CD14-positive monocyte (primary cell): ENCODE results near the gene SYNM. TPM values are rescaled to one million over a fixed set of nuclear protein-coding genes. Genes with fewer than 3 reads are reported as not detected.

ENCODE experiments used
- DNase-seq, 3 donors: peaks; one replicate each; pipeline ENCODE4 v3.0.0-alpha.2; 2011 to 2022
- H2AFZ ChIP-seq: 2 replicates; pipeline ENCODE4 v1.6.0; 2012; ENCODE audit warnings: mild to moderate bottlenecking, low read depth, low read length, inconsistent platforms; ENCODE audit not compliant: insufficient read depth, poor library complexity, severe bottlenecking
- H3K27ac ChIP-seq, 2 donors: 1 replicate in 1 of 2; 2 replicates in 1 of 2; pipeline ENCODE4 v1.5.1; 2012 to 2013; ENCODE audit warnings: low read length in 2 of 2, control low read depth in 1 of 2, inconsistent platforms in 1 of 2, low read depth in 1 of 2, mild to moderate bottlenecking in 1 of 2
- H3K27me3 ChIP-seq, 2 donors: one replicate each; pipeline versions ENCODE4 v1.6.0 to v1.6.1; 2011 to 2013; ENCODE audit warnings: low read length in 2 of 2; ENCODE audit not compliant: control insufficient read depth in 2 of 2, insufficient read depth in 2 of 2
- H3K36me3 ChIP-seq, 2 donors: replicated peaks in 1 of 2; 1 replicate in 1 of 2; 2 replicates in 1 of 2; pipeline versions ENCODE4 v1.5.1 to v1.6.1; 2012 to 2013; ENCODE audit warnings: low read length in 2 of 2, control low read depth in 1 of 2, inconsistent platforms in 1 of 2, mild to moderate bottlenecking in 1 of 2; ENCODE audit not compliant: insufficient read depth in 2 of 2, control insufficient read depth in 1 of 2
- H3K4me1 ChIP-seq, 2 donors: 1 replicate in 1 of 2; 2 replicates in 1 of 2; pipeline versions ENCODE4 v1.5.1 to v1.6.1; 2012 to 2013; ENCODE audit warnings: low read length in 2 of 2, control low read depth in 1 of 2, inconsistent platforms in 1 of 2, mild to moderate bottlenecking in 1 of 2, moderate library complexity in 1 of 2; ENCODE audit not compliant: insufficient read depth in 2 of 2, control insufficient read depth in 1 of 2
- H3K4me2 ChIP-seq: replicated peaks from 2 replicates; pipeline ENCODE3; 2012; ENCODE audit warnings: low read length, moderate library complexity, mild to moderate bottlenecking; ENCODE audit not compliant: poor library complexity, severe bottlenecking; ENCODE audit errors: extremely low read depth
- H3K4me3 ChIP-seq, 3 experiments: fragments of 200-600 bp in 1 of 3; sonication (generic) in 1 of 3; replicated peaks in 1 of 3; 1 replicate in 2 of 3; 2 replicates in 1 of 3; pipeline ENCODE4 v1.5.1; 2011 to 2013; ENCODE audit warnings: low read length in 3 of 3, mild to moderate bottlenecking in 3 of 3, control low read depth in 2 of 3, low read depth in 2 of 3, inconsistent platforms in 1 of 3, moderate library complexity in 1 of 3
- H3K79me2 ChIP-seq: 2 replicates; pipeline ENCODE4 v1.6.0; 2012; ENCODE audit warnings: mild to moderate bottlenecking, control low read depth, inconsistent platforms, low read length, moderate library complexity; ENCODE audit not compliant: insufficient read depth
- H3K9ac ChIP-seq: 2 replicates; pipeline ENCODE4 v1.6.0; 2017; ENCODE audit warnings: low read length, mild to moderate bottlenecking; ENCODE audit not compliant: insufficient read depth, poor library complexity, severe bottlenecking
- H3K9me3 ChIP-seq, 2 donors: replicated peaks in 1 of 2; 1 replicate in 1 of 2; 2 replicates in 1 of 2; pipeline versions ENCODE4 v1.5.1 to v1.6.1; 2012 to 2013; ENCODE audit warnings: low read length in 2 of 2, control low read depth in 1 of 2; ENCODE audit not compliant: control insufficient read depth in 1 of 2, insufficient read depth in 1 of 2
- H4K20me1 ChIP-seq: 2 replicates; pipeline ENCODE4 v1.6.0; 2012; ENCODE audit warnings: mild to moderate bottlenecking, low read length, control low read depth, moderate library complexity; ENCODE audit not compliant: insufficient read depth
- H3K27ac Mint-ChIP-seq, 7 donors: one replicate each; pipeline ENCODE4 v1.8.0; 2020; ENCODE audit warnings: mild to moderate bottlenecking in 7 of 7, mixed read lengths in 7 of 7, moderate library complexity in 6 of 7, inconsistent platforms in 2 of 7
- H3K27me3 Mint-ChIP-seq, 3 donors: one replicate each; pipeline ENCODE4 v1.8.0; 2021 to 2022; ENCODE audit warnings: low read depth in 3 of 3, mild to moderate bottlenecking in 3 of 3, mixed read lengths in 3 of 3, moderate library complexity in 3 of 3, inconsistent platforms in 1 of 3
- H3K36me3 Mint-ChIP-seq, 2 donors: one replicate each; pipeline ENCODE4 v1.8.0; 2020; ENCODE audit warnings: mixed read lengths in 2 of 2, inconsistent platforms in 1 of 2, mild to moderate bottlenecking in 1 of 2
- H3K4me1 Mint-ChIP-seq: one replicate; pipeline ENCODE4 v1.8.0; 2020; ENCODE audit warnings: mild to moderate bottlenecking, mixed read lengths
- H3K4me3 Mint-ChIP-seq, 2 donors: one replicate each; pipeline ENCODE4 v1.8.0; 2020; ENCODE audit warnings: mild to moderate bottlenecking in 2 of 2, mixed read lengths in 2 of 2, moderate library complexity in 1 of 2
- H3K9me3 Mint-ChIP-seq, 7 donors: one replicate each; pipeline ENCODE4 v1.8.0; 2020 to 2022; ENCODE audit warnings: mixed read lengths in 7 of 7, mild to moderate bottlenecking in 6 of 7, moderate library complexity in 6 of 7, inconsistent platforms in 2 of 7
- CTCF ChIP-seq: fragments of 200-600 bp; IDR thresholded peaks from one replicate; pipeline ENCODE4 v1.8.0; 2022; ENCODE audit warnings: antibody characterized with exemption, mild to moderate bottlenecking
- WGBS: methylation state at CpG from one replicate; pipeline ENCODE4 v1.1.5; 2013; ENCODE audit warnings: missing lambda C conversion rate; ENCODE audit not compliant: insufficient coverage; 5-methylcytosine and 5-hydroxymethylcytosine counted together
- intact Hi-C, 2 donors: fragments of 100-400 bp; cut with micrococcal nuclease; formaldehyde crosslinking; loops; one replicate each; pipeline versions ENCODE4 v1.15.0 to v1.15.1; 2023
- polyA plus RNA-seq, 3 donors: library from polyadenylated mRNA; depleted of rRNA in 1 of 3; unstranded in 2 of 3; stranded (reverse) in 1 of 3; fragments of 300-500 nt in 2 of 3; fragments of >200 nt in 1 of 3; fragmentation: Illumina TruSeq in 2 of 3; gene quantifications; 1 replicate in 2 of 3; 2 replicates in 1 of 3; pipeline ENCODE4 v1.2.3, GENCODE V29; 2012 to 2021

SYNM gene
- polyA plus RNA-seq, 3 donors = 0.04 to 0.05 TPM; not detected in 1

GRCh38 chr15:99154271-99154670 lies 49.4 kb downstream of the SYNM start:
- no peaks in the 10 kb centered on the region for H3K79me2 ChIP-seq
- no peak overlapping the region for H2AFZ ChIP-seq
- DNase-seq = no peak
- Mint-ChIP-seq H3K4me1 (peaks cover 1% of the 10 kb centered on the region), H3K27ac (no peak overlapping the region), H3K36me3 (peaks cover 0 to 6% of the 10 kb centered on the region in 2 donors), H3K27me3 (peaks cover 0 to 2% (median 2%) of the 10 kb centered on the region in 3 donors), H3K9me3 (peaks cover 0 to 6% (median 2%) of the 10 kb centered on the region in 7 donors), H3K4me3 (no peak overlapping the region)
- H3K27me3 ChIP-seq = no peaks in the 10 kb centered on the region
- H3K9ac ChIP-seq = no peak overlapping the region
- H3K27ac ChIP-seq = no peak overlapping the region
- H3K4me2 ChIP-seq = no peak overlapping the region
- H3K4me3 ChIP-seq = no peak overlapping the region
- no peaks in the 10 kb centered on the region for H3K36me3 ChIP-seq
- no peaks in the 10 kb centered on the region for H3K4me1 ChIP-seq
- no peaks in the 10 kb centered on the region for H3K9me3 ChIP-seq
- WGBS = 100% methylated on average over 1 of the region's 2 CpGs
- no peaks in the 10 kb centered on the region for H4K20me1 ChIP-seq
- TF ChIP-seq CTCF = no peak
- intact Hi-C loops = no loop called here

GRCh38 chr15:99155961-99156443 lies 51.1 kb downstream of the SYNM start:
- Mint-ChIP-seq H3K4me1 (peaks cover 1% of the 10 kb centered on the region), H3K36me3 (peaks cover 0 to 7% of the 10 kb centered on the region in 2 donors), H3K4me3 (no peak overlapping the region), H3K27me3 (peaks cover 0 to 2% (median 2%) of the 10 kb centered on the region in 3 donors), H3K9me3 (peaks cover 0 to 6% (median 2%) of the 10 kb centered on the region in 7 donors), H3K27ac (no peak overlapping the region)
- no peaks in the 10 kb centered on the region for H3K4me1 ChIP-seq
- H3K4me2 ChIP-seq = no peak overlapping the region
- WGBS = 81% methylated on average over 9 of the region's 9 CpGs
- no peak for TF ChIP-seq CTCF
- DNase-seq = no peak
- intact Hi-C loops = no loop called here
- no peaks in the 10 kb centered on the region for H3K79me2 ChIP-seq
- no peak overlapping the region for H3K27ac ChIP-seq
- no peaks in the 10 kb centered on the region for H4K20me1 ChIP-seq
- no peaks in the 10 kb centered on the region for H3K9me3 ChIP-seq
- no peaks in the 10 kb centered on the region for H3K27me3 ChIP-seq
- no peaks in the 10 kb centered on the region for H3K36me3 ChIP-seq
- no peak overlapping the region for H3K4me3 ChIP-seq
- H2AFZ ChIP-seq = no peak overlapping the region
- no peak overlapping the region for H3K9ac ChIP-seq
